ENCODE data around the gene GINS1.

GINS1 gene

DNA sequence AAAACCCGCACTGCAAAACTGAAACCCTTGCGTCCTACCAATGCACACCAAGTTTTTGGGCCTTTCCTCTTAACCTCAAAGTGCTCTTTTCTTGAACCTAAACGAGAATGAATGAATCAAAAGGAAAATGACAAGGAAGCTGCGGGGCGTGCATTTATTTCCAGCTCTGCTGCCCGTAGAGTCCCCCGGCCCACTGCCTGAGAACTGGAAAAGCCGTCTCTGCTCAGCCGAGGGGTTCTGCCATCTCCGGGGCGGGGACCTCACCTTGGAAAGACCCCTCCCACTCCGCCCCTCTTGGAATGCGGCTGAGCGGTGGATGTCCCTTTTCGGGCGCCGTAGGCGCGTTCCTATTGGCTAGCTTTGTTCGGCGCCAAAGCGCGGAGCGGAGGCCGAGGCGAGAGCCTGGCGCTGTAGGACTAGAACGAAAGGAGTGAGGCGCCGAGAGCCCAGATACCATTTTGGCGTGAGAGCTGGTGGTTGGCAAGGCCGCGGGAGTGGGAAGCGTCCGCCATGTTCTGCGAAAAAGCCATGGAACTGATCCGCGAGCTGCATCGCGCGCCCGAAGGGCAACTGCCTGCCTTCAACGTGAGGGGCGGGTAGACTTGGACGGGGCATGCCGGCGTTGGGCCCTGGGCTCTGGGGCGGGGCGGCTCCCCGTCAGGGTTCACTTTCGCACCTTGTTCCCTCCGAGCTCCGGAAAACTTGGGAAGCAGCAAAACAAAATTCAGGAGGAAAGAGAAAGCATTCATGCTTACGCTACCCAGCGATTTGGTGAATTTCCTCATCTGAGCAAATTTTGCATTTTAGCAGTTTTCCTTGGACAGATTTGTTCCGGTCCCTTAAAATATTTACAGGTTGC is at the start of gene GINS1:
TSS of gene GINS1 (plus strand) at position 363 of the 859 bp plus-strand sequence. CDS start at position 511, 148 bp downstream.
- DNase-seq, result peak; percentile 85

DNA sequence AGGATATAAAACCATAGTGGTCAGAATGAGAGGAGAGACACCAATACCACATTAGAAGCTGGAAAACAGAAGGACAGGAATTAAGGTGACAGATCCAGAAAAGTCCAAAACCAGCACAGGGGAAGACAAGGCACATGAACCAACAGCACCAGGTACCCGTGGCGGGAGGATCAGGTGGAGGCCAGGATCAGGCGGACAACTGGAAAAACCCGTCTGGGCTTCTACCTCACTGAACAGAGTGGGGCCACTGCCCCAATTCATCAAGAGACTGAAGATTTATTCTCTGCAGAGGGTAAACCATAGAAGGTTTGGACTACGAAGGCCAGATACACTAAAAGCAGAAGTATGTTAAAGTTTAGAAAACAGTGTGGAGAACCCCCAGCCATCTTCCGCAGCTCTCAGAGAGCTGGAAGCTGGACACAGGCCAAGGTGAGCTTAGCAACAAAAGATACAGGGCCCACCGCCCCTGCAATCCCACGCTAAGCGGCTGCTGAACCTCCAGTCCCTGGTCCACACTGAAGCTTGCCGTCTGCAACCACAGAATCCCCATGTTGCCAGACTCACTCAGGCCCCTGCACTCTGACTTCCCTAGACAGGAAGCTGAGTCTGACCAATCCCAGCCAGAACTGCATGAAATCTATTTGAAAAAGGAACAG is 46.7 kb upstream of the GINS1 start:
- no peak for DNase-seq

DNA sequence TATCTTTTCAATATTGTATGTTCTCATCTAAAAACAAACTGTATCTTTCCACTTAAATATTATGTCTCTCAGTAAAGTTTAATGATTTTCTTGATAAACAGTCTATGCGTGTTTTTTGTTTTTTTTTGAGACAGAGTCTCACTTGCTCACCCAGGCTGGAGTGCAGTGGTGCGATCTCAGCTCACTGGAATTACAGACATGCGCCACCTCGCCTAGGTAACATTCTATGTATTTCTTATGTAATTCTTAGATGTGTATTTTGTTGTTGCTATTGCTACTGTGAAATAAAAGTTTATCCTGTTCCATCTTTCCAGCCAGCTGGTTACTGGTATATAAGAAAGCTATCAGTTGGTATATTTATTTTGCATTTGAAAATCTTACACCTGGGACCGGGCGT is 46.2 kb upstream of the GINS1 start:
- no peak for DNase-seq

DNA sequence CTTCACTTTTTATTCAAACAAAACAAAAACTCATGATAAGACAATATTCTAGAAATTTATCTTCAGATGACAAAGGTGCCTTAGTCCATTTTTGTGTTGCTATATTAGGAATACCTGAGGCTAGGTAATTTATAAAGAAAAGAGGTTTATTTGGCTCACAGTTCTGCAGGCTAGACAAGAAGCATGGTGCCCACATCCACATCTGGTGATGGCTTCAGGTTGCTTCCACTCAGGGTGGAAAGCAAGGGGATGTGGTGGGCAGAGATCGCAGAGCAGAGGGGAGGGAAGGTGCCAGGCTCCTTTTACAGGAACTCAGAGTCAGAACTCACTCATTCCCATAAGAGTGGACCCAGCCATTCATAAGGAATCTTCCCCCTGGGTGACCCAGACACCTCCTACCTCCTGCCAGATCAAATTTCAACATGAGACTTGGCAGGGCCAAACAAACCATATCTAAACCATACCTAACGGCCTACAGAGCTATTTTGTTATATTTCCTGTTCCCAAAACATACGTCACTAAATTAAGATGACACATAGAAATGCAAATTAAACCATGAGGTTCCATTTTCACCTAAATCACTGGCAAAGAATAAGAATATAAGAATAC is 43.2 kb upstream of the GINS1 start:
- no peak for DNase-seq

DNA sequence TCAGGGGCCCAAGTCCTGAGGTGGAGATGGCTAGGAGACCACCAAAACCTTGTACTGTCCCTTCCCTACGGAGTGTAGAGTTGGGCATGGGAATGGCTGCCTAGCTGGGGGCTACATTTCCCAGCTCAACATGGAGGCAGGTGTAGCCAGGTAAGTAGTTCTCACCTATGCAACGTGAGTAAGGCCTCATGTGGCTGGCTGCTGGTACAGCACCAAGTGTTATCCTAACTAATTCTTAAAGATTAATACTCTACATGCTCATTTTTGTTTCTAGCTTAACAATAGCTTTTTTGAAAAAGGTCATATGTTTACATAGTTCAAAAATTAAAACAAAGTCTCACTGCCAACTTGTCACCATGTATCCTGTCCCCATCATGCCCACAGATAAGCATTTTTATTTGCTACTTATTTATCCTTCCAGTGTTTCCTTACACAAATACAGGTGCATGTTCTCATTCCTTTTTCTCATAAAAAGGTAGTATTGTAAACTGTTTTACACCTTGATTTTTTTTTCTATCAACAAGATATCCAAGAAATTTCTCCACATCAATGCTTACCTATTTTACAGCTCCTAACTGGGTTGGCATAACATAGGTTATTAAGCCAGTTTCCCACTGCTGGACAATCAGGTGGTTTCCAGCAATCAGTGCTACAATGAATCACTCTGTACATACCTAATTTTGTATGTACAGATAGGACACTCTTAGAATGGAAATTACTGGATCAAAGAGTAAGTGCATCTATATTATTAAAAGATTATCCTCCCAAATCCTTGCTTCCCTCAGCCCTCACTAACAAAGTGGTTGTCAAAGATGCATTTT is 42.4 kb upstream of the GINS1 start:
- no peak for DNase-seq

DNA sequence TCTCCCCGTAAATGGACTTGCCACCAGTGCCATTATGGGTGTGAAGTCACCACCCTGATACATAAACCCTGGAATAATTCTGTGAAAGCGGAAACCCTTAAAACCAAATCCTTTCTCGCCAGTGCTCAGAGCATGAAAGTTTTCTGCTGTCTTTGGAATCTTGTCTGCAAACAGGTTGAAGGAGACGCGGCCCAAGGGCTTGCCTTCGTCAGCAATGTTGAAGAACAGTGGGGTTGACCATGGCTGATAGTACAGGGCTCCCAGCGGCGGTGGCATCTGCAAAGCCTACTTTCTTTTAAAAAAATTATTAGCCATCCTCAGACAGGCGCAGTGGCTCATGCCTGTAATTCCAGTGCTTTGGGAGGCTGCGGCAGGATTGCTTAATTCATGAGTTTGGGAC is 38.9 kb upstream of the GINS1 start:
- DNase-seq, result no peak

DNA sequence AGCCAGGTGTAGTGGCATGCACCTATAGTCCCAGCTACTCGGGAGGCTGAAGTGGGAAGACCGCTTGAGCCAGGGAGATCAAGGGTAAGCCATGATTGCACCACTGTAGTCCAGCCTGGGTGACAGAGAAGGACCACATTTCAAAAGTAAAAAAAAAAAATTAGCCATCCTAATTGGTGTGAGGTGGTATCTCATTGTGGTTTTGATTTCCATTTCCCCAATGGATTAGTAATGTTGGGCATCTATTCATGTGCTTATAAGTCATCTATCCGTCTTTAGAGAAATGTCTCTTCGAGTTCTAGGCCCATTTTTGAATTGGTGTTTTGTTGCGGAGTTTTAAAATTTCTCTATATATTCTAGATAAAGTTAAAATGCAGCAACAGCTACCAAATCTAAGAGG is 38.5 kb upstream of the GINS1 start:
- no peak for DNase-seq

DNA sequence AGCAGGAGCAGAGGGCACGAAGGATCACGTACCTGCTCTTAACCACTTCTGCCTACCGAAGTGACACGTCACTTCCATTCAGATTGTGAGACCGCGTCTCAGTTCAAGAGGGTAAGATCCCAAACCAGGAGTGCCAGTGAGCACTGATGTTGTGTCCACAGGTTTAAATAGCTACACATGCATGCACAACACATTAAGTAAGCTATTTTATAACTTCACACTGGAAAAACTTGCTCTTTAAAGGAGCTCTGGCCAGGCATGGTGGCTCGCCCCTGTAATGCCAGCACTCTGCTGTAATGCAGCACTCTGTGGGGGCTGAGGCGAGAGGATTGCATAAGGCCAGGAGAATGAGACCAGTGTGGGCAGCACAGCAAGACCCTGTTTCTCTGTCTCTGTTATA is 37.9 kb upstream of the GINS1 start:
- no peak for DNase-seq

DNA sequence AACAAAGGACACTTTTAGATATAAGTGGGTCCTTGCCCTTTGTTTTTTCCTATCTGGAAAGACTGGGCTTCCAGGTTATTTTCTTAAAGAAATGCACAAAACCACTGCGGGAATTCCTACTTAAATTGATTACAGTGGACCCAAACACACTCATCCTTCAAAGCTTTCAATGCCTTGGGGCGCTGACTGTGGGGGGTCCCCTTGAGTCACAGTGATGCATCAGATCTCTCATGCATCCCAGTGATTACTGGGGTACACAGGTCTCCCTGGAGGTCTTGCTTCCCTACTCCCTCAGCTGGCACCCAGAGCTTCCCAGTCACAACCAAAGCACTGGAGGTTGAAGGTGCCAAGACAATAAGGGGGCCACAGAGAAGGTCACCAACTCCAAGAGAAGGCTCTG is 37.5 kb upstream of the GINS1 start:
- no peak for DNase-seq

DNA sequence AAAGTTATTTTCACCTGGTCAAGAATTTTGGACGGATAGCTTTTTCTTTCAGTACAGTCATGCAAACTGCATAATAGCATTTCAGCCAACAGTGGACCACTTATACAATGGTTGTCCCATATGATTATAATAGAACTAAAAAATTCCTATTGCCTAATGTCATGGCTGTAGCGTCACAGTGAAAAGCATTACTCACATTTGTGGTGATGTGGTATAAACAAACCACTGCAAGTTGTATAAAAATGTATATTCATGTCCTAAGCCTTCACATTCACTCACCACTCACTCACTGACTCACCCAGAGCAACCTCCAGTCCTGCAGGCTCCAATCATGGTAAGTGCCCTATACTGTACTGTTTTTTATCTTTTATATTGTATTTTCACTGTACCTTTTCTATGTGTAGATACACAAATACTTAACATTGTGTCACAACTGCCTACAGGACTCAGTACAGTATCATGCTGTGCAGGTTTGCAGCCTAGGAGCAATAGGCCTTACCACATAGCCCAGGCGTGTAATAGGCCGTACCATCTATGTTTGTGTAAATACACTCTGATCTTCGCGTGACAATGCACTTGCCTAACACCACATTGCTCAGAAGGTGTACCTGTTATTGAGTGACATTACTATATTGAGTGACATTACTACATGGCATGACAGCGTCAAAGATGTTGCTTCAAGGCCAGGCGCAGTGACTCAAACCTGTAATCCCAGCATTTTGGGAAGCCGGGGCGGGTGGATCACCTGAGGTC is 34.7 kb upstream of the GINS1 start:
- no peak for DNase-seq

DNA sequence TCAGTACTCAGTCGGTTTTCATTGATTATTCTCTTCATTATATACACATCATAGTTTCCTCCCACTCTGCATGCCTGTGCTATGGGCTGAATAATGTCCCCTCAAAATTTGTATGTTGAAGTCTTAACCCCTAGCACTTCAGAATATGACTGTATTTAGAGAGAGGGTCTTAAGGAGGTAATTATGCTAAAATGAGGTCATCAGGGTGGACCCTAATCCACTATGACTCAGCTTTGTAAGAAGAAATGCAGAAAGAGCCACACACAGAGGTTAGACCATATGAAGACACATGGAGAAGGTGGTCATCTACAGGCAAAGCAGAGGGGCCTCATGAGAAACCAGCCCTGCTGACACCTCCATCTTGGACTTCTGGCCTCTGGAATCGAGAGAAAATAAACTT is 32.6 kb upstream of the GINS1 start:
- no peak for DNase-seq

DNA sequence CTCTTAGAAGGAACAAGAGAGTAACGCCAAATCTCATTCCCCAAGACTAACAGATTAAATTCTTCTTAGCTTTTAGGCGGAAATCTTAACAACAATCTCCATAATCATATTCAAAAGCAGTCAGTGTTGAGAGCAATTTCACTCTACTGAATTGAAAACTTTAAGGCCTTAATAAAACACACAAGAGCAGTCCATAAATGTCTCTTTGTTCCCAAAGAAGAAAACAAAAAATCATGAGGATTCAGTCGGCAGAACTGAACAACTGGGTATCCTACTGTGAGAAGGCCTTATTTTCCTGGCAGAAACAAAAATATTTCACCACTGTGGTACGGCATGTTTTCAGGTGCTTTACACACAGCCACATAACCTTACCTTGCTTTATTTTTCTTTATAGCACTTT is 31.2 kb upstream of the GINS1 start:
- DNase-seq, result no peak

DNA sequence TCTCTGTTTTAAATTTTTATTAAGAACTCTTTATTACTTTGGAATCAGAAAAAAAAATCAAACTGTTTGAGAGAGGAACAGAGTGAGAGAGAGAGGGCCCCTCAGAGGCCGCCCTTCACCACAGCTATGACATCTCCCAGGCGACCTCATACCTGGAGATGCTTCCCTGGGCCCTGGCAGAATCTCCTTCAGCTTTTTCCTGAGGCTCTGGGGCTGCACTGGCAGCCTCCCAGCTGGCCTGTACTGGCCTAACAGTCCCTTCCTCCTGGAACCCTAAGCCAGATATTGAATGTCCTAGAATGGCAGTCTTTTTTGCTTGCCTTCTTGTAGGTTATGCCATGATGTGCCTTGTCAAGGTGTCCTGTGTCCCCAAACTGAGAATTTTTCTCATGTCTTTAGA is 30.6 kb upstream of the GINS1 start:
- DNase-seq, result no peak

DNA sequence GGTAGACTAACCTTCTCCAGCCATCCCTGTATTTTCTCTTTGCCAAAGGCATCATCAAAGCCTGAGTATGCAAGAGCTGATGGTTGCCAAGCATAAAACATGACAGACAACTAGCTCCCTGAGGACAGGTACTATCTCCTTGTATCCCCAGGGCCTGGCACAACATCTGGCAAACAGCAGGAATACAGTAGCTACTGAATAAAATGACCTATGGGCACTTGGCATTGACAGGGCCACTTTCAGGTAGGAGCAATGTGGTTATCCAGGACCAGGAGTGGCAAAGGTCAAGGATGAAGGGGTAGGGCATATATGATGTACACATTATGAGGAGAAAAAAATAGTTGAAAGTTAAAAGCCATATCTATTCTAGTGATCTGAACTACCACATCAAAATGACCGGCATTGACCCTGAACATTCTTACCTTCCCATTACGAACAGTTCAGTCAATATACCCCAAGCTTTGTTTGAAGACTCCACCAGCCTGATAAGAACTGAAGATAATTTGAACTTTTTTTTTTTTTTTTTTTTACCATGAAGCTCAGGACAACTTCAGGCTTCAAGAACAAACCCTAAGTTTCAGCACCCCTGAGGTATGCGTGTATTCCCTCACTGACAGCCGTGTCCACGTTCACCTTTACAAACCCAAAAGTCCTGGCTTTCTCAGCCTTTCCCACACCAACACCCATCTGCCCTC is 29.1 kb upstream of the GINS1 start:
- DNase-seq, result no peak

DNA sequence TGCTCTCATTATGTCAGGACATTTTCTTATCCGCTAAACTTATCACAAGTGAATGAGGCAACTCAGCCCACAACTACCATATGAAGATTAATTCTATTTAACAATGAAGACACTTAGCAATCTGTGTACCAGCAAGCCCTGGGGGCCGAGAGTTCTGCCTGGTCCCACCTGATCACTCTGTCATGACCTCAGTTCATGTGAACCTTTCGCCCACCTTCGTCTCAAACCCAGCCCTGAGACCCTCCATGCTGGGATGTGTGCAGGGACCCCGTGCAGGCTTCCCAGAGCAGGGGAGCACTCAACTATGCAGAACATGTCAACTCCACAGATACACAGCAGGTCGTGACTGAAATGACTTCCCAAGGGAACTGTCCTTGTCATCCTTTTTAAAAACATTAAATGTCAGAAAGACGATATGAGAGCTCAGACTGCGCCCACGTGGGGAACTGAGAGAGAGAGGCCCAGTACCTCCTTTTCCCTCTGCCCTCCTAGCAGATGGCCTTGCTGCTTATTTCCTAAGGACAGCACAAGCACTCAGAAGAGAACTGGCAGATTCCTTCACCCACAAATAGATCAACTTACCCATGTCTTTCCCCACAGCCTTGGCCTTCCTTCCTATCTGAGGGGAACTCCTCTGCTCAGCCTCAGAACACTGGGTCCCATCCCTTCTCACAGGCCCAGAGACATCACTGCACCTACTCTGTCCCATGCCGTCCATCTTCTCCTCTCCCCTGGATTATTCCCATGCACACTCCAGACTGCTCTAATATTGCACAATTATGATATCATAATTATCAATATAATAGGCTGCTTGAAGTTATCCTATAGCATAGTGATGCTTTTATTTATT is 28.4 kb upstream of the GINS1 start:
- DNase-seq, result no peak

DNA sequence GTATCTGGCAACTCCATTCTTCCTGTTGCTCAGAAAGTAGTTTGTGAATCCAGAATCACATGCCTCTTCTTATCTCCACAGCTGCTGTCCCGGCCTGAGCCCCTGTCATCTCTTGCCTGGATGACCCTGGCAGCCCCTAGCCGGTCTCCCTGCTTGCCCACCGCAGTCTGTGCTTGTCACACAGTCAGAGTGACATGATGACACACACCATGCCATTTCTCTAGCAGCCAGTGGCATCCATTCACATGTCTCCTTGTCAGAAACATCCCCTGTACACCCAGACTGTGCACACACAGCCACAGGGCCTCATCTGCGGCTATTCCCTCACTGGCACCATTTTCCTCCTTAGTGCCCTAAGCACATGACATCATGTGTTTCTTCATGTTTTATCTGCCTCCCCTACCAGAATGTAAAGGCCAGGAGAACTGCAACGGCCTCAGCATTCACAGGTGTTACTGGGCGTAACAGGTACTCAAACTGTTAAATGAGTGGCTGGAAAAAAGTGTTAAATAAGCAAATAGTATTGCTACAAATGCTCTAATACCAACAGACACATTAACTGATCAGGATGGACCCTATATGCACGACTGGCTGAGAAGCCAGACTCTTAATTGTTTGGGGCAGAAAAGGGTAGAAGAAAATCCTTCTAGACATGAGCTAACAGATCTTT is 26.4 kb upstream of the GINS1 start:
- no peak for DNase-seq

DNA sequence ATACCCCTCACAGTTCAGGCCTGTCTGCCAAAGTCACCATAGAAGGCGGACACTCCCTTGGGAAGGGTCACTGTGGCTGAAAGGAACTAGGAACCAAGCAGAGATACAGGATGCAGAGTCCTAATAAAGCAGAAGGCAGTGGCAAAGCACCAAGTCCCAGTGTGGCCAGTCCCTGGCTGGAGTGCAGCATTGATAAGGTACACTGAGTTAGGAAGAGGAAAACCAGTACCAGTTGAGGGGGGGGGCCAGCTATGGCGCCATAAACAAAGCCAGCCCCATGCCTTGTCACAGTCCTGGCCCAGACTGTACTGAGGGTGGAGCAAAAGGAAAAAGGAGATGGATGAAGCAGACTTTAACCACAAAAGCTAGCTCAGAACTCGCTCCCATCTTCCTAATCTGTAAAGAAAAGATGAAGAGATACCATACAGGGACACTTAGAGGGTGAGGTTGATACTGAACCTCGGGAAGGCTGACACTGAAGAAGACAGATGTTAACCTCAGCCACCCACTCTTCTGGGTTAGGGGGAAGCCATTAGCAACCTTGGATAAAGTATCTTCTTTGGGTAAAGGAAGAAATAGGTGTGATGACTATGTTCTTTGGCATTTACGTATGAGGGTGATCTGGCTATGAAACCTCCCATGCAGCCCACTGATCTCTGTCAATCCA is 24.6 kb upstream of the GINS1 start:
- DNase-seq, result no peak

DNA sequence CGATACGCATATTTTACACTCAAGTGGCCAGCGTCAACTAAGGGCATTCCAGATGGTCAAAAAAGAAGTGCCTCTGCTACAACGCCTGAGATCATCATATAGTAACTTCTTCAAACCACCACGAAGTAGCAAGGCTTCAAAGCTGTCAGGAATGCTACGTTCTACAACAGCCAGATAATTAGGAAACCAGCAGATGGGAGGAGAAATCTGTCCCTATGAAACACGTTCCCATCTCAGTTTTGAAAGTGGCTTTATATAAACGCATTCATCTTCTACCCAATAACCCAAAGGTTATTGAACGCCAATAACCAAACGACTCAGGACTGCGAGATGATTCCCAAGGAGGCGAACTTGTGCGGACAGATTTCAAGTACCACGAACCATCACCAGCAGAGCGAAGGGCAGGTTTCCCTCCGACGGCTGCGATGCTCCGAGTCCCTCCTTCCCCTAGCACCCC is 18.0 kb upstream of the GINS1 start:
- no peak for DNase-seq

DNA sequence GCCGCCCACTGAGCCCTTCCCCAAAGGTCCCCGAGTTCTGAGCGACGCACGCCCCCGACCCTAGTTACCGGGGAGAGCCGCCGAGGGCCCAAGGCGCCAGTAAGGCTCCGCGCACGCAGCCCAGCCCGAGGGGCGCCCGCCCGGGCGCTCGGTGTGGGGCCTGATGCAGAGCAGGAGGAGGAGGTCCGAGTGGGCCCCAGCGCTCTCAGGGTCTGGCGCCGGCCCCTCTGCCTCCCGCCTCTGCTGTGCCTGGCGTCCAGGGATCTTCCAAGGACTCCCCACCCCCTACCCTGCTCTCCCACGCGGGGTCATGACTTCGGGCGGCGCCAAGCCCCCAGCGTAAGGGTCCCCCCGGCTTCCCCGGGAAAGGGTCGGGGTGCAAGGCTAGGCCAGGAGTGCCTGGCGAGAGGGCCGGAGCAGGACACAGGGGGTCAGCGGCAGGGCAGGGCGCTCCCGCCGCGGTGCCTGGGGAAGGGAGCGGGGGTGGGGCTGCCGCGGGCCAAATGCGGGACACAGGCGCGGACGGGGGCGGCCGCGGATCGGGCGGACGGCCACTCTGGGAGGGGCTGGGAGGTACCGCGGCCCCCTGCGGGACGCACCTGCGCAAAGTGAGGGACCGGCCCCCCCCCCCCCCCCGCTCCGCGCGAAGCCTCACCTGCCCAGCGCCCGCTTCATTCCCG is 17.5 kb upstream of the GINS1 start:
- peak; percentile 29 for DNase-seq

All from stimulated activated CD4-positive, alpha-beta T cell treated with anti-CD3 and anti-CD28 coated beads, Interleukin-4, amount 100 ng/mL, for 1 hour (primary cell).